ENCODE measurements around the gene OLFM4. TPM values are rescaled to one million over a fixed set of nuclear protein-coding genes. Genes with fewer than 3 reads are reported as not detected.

The OLFM4 gene
- total RNA-seq, 4 donors from 2014 or later: 613 to 1,604 (median 1,215) TPM

GRCh38 chr13:53069800-53070199 lies 41.2 kb downstream of the OLFM4 start:
- H3K9me3 ChIP-seq: no peaks in the 10 kb centered on the region
- no peak overlapping the region for H3K4me3 ChIP-seq
- no peaks in the 10 kb centered on the region for H3K27me3 ChIP-seq
- TF ChIP-seq CTCF (IDR thresholded peaks at IDR 0.05) (no peak), POLR2A (IDR thresholded peaks at IDR 0.05) (no peak)
- H3K4me1 ChIP-seq: no peaks in the 10 kb centered on the region
- no peaks in the 10 kb centered on the region for H3K36me3 ChIP-seq
- H3K27ac ChIP-seq: no peak overlapping the region
- DNase-seq: no peak

- no peaks in the 10 kb centered on the region for H3K4me1 ChIP-seq
- H3K27ac ChIP-seq: no peak overlapping the region
- no peak for DNase-seq
- no peaks in the 10 kb centered on the region for H3K36me3 ChIP-seq
- H3K27me3 ChIP-seq: no peaks in the 10 kb centered on the region
- no peaks in the 10 kb centered on the region for H3K9me3 ChIP-seq
- no peak overlapping the region for H3K4me3 ChIP-seq
- no peak for TF ChIP-seq POLR2A (IDR thresholded peaks at IDR 0.05)
- TF ChIP-seq CTCF (IDR thresholded peaks at IDR 0.05): no peak
These were observed 45.1 kb downstream of the OLFM4 start for GRCh38 chr13:53073711-53074110.

DNA sequence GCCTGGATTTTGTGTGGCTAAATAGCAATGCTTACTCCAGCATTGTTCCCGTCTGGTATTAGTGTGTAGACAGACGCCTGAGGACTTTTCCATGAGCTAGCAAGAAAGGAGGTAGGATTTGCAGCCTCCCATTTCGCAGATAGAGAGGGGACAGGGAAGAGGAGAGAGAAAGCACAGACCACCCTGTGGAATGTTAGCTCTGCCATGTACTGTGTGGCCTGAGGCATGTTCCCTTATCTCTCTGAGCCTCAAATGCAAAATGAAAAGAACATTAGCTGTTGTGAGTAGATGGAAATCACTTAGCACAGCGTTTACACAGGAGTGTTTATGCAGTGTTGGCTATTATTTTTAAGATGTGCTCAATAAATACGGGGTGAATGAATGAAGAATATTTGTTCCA lies 45.5 kb downstream of the OLFM4 start:
- TF ChIP-seq CTCF (IDR thresholded peaks at IDR 0.05): no peak
- TF ChIP-seq POLR2A (IDR thresholded peaks at IDR 0.05): no peak
- Histone ChIP-seq H3K36me3 (no peaks in the 10 kb centered on the region), H3K4me3 (no peak overlapping the region), H3K27ac (no peak overlapping the region), H3K9me3 (no peaks in the 10 kb centered on the region), H3K27me3 (no peaks in the 10 kb centered on the region), H3K4me1 (no peaks in the 10 kb centered on the region)
- DNase-seq: no peak

GRCh38 chr13:53075356-53076041 lies 46.9 kb downstream of the OLFM4 start:
- TF ChIP-seq POLR2A (IDR thresholded peaks at IDR 0.05) (no peak), CTCF (IDR thresholded peaks at IDR 0.05) (no peak)
- no peaks in the 10 kb centered on the region for H3K4me1 ChIP-seq
- H3K9me3 ChIP-seq: no peaks in the 10 kb centered on the region
- H3K4me3 ChIP-seq: no peak overlapping the region
- no peaks in the 10 kb centered on the region for H3K36me3 ChIP-seq
- no peak overlapping the region for H3K27ac ChIP-seq
- DNase-seq: no peak
- no peaks in the 10 kb centered on the region for H3K27me3 ChIP-seq

- Histone ChIP-seq H3K9me3 (no peaks in the 10 kb centered on the region), H3K27me3 (no peaks in the 10 kb centered on the region), H3K4me1 (no peaks in the 10 kb centered on the region), H3K27ac (no peak overlapping the region), H3K4me3 (no peak overlapping the region), H3K36me3 (no peaks in the 10 kb centered on the region)
- no peak for DNase-seq
- TF ChIP-seq POLR2A (IDR thresholded peaks at IDR 0.05) (no peak), CTCF (IDR thresholded peaks at IDR 0.05) (no peak)
These were observed 51.1 kb downstream of the OLFM4 start for GRCh38 chr13:53079691-53080090.

DNA sequence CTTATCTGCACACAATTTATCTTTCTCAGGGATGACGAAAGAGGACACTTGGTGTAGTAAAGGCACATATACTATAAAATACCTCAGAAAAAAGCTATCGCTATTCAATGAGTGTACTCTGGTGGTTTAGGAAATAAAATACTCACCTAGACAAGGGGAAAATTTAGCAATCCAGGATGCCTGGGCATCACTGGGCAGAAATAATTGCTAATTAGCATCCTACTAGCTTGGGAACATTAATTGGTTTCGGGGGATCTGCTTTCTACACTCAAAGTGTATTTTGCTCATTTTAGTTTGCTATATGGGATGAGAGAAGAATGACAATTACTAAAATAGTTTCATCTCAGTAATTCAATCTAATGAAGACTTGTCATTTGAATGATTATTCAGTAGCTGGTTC lies 60.3 kb downstream of the OLFM4 start:
- Histone ChIP-seq H3K27me3 (no peaks in the 10 kb centered on the region), H3K4me1 (no peaks in the 10 kb centered on the region), H3K27ac (no peak overlapping the region), H3K9me3 (no peaks in the 10 kb centered on the region), H3K36me3 (no peaks in the 10 kb centered on the region), H3K4me3 (no peak overlapping the region)
- DNase-seq: no peak
- TF ChIP-seq POLR2A (IDR thresholded peaks at IDR 0.05): no peak
- no peak for TF ChIP-seq CTCF (IDR thresholded peaks at IDR 0.05)
